ENCODE data around the gene PRDX2. TPM values are rescaled to one million over a fixed set of nuclear protein-coding genes. Genes with fewer than 3 reads are reported as not detected.

Gene PRDX2
- total RNA-seq, 1 donor = 155 TPM

DNA sequence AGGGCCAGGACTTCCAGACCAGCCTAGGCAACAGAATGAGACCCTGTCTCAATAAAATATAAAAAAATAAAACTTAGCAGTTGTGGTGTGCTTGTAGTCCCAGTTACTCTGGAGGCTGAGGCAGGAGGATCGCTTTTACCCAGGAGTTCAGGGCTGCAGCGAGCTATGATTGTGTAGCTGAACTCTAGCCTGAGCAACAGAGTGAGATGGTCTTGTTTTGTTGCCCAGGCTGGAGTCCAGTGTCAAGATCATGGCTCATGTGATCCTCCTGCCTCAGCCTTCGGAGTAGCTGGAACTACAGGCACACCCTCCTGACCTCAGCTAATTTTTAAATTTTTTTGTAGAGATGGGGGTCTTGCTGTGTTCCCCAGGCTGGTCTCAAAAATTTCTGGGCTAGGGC lies 14.6 kb downstream of the PRDX2 start:
- no peaks in the 10 kb centered on the region for H3K27me3 ChIP-seq (ENCODE audit: insufficient read depth, low read length)
- TF ChIP-seq CTCF (IDR thresholded peaks at IDR 0.05; ENCODE audit: extremely low read depth, low read depth, low read length) = no peak
- H3K27ac ChIP-seq (ENCODE audit: low read depth, low read length) = peak overlapping the region; percentile 11
- H3K4me2 ChIP-seq (ENCODE audit: insufficient read depth, low read length) = no peak overlapping the region
- no peaks in the 10 kb centered on the region for H3K36me3 ChIP-seq (ENCODE audit: insufficient read depth, low read length)
- peaks cover 7% of the 10 kb centered on the region for H3K79me2 ChIP-seq (ENCODE audit: insufficient read depth, low read length)
- peaks cover 4% of the 10 kb centered on the region for H4K20me1 ChIP-seq (ENCODE audit: insufficient read depth, low read length)
- no peak overlapping the region for H2AFZ ChIP-seq (ENCODE audit: low read length)
- H3K9me3 ChIP-seq (ENCODE audit: low read depth, low read length) = no peaks in the 10 kb centered on the region
- DNase-seq (ENCODE audit: insufficient read length, low spot score, missing footprints) = peak; percentile 67
- H3K4me3 ChIP-seq (ENCODE audit: insufficient read depth, low read length) = no peak overlapping the region
- H3K4me1 ChIP-seq (ENCODE audit: insufficient read depth, low read length) = peaks cover 41% of the 10 kb centered on the region

DNA sequence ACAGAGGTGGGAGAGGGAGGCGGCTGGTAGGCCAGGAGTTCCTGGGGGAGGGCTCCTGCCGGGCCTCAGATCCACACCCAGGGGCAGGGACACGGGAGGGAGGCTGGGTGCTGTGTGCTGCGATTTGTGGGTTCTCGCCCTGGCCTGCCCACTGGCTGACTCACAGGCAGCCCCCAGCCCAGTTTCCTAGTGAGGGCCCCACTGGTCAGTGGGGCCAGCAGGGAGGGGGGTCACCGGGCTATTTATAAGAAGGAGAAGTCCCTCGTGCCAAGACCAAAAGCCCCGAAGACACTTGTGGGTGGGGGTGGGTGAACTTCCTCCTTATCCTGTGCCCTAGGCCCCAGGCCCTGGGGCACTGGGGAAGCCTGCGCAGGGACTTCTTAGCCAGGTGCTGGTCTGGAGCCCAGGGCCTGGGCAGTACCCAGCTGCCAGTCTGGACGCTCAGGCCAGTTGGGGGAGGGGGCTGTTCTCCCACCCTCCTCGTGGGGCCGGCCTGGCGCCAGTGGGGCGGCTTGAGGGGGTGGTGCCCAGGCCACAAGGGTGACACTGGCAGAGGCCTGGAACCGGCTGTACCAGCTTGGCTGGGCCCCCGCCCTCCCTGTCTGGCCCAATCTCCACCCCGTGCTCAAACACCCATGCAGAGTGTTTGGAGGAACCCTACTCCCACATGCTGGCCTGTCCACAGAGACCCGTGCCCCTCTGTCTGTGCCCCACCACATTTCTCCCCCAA lies 15.3 kb downstream of the PRDX2 start:
- H3K4me3 ChIP-seq (ENCODE audit: insufficient read depth, low read length) = no peak overlapping the region
- peaks cover 2% of the 10 kb centered on the region for H3K79me2 ChIP-seq (ENCODE audit: insufficient read depth, low read length)
- H3K4me1 ChIP-seq (ENCODE audit: insufficient read depth, low read length) = peaks cover 41% of the 10 kb centered on the region
- H2AFZ ChIP-seq (ENCODE audit: low read length) = peak overlapping the region; percentile 83
- no peak for TF ChIP-seq CTCF (IDR thresholded peaks at IDR 0.05; ENCODE audit: extremely low read depth, low read depth, low read length)
- peak; percentile 84 for DNase-seq (ENCODE audit: insufficient read length, low spot score, missing footprints)
- H3K27me3 ChIP-seq (ENCODE audit: insufficient read depth, low read length) = no peaks in the 10 kb centered on the region
- peak overlapping the region; percentile 86 for H3K27ac ChIP-seq (ENCODE audit: low read depth, low read length)
- H3K36me3 ChIP-seq (ENCODE audit: insufficient read depth, low read length) = no peaks in the 10 kb centered on the region
- no peak overlapping the region for H3K4me2 ChIP-seq (ENCODE audit: insufficient read depth, low read length)
- no peaks in the 10 kb centered on the region for H3K9me3 ChIP-seq (ENCODE audit: low read depth, low read length)
- H4K20me1 ChIP-seq (ENCODE audit: insufficient read depth, low read length) = no peaks in the 10 kb centered on the region

GRCh38 chr19:12785431-12786031 lies 16.1 kb downstream of the PRDX2 start:
- Histone ChIP-seq H2AFZ (ENCODE audit: low read length) (peak overlapping the region; percentile 83), H3K4me3 (ENCODE audit: insufficient read depth, low read length) (no peak overlapping the region), H3K27me3 (ENCODE audit: insufficient read depth, low read length) (no peaks in the 10 kb centered on the region), H3K9me3 (ENCODE audit: low read depth, low read length) (no peaks in the 10 kb centered on the region), H3K27ac (ENCODE audit: low read depth, low read length) (peak overlapping the region; percentile 86), H3K79me2 (ENCODE audit: insufficient read depth, low read length) (no peaks in the 10 kb centered on the region), H3K36me3 (ENCODE audit: insufficient read depth, low read length) (no peaks in the 10 kb centered on the region), H3K4me1 (ENCODE audit: insufficient read depth, low read length) (peaks cover 35% of the 10 kb centered on the region), H3K4me2 (ENCODE audit: insufficient read depth, low read length) (no peak overlapping the region), H4K20me1 (ENCODE audit: insufficient read depth, low read length) (no peaks in the 10 kb centered on the region)
- TF ChIP-seq CTCF (IDR thresholded peaks at IDR 0.05; ENCODE audit: extremely low read depth, low read depth, low read length) = no peak
- peak; percentile 76 for DNase-seq (ENCODE audit: insufficient read length, low spot score, missing footprints)

- Histone ChIP-seq H3K36me3 (ENCODE audit: insufficient read depth, low read length) (no peaks in the 10 kb centered on the region), H3K4me1 (ENCODE audit: insufficient read depth, low read length) (peaks cover 31% of the 10 kb centered on the region), H3K79me2 (ENCODE audit: insufficient read depth, low read length) (no peaks in the 10 kb centered on the region), H3K4me3 (ENCODE audit: insufficient read depth, low read length) (no peak overlapping the region), H3K9me3 (ENCODE audit: low read depth, low read length) (no peaks in the 10 kb centered on the region), H3K27ac (ENCODE audit: low read depth, low read length) (peak overlapping the region; percentile 86), H4K20me1 (ENCODE audit: insufficient read depth, low read length) (no peaks in the 10 kb centered on the region), H3K27me3 (ENCODE audit: insufficient read depth, low read length) (no peaks in the 10 kb centered on the region), H2AFZ (ENCODE audit: low read length) (no peak overlapping the region), H3K4me2 (ENCODE audit: insufficient read depth, low read length) (no peak overlapping the region)
- peak; percentile 86 for DNase-seq (ENCODE audit: insufficient read length, low spot score, missing footprints)
- TF ChIP-seq CTCF (IDR thresholded peaks at IDR 0.05; ENCODE audit: extremely low read depth, low read depth, low read length) = no peak
Measured at GRCh38 chr19:12784871-12785430, 16.6 kb downstream of the PRDX2 start.
